G401.6 (cell line): ENCODE measurements around the gene SRC.
"Not testable (repeated sequence)": the region's sequence is repeated elsewhere in the genome, so short reads cannot be mapped to it uniquely, and the experiment has no call there.

ENCODE experiments used
- FAIRE-seq: peaks from 2 replicates; lab custom pipeline; 2012; peaks lifted over from hg19 to GRCh38; lab: Jason Lieb, UNC

The SRC gene

GRCh38 chr20:37364927-37365272, 19.0 kb downstream of the SRC start:
- no peak for FAIRE-seq

- no peak for FAIRE-seq
Measured at GRCh38 chr20:37365760-37366638, 20.1 kb downstream of the SRC start.

GRCh38 chr20:37366743-37367142, 20.8 kb downstream of the SRC start:
- FAIRE-seq = no peak

- no peak for FAIRE-seq
Measured at GRCh38 chr20:37369846-37370245, 23.9 kb downstream of the SRC start.

- not testable (repeated sequence) for FAIRE-seq
Measured at GRCh38 chr20:37371845-37372244, 25.9 kb downstream of the SRC start.

GRCh38 chr20:37372441-37372840, 26.5 kb downstream of the SRC start:
- no peak for FAIRE-seq

- FAIRE-seq = no peak
Measured at GRCh38 chr20:37373020-37373598, 27.2 kb downstream of the SRC start.

- FAIRE-seq = no peak
Measured at GRCh38 chr20:37375227-37375626, 29.3 kb downstream of the SRC start.

GRCh38 chr20:37376324-37376723, 30.4 kb downstream of the SRC start:
- FAIRE-seq = no peak

GRCh38 chr20:37376791-37377190, 30.9 kb downstream of the SRC start:
- no peak for FAIRE-seq

GRCh38 chr20:37377346-37378081, 31.6 kb downstream of the SRC start:
- FAIRE-seq = no peak

GRCh38 chr20:37378420-37378784, 32.5 kb downstream of the SRC start:
- FAIRE-seq = no peak

GRCh38 chr20:37378785-37379598, 33.1 kb downstream of the SRC start:
- FAIRE-seq = no peak

GRCh38 chr20:37379967-37380828, 34.3 kb downstream of the SRC start:
- FAIRE-seq = no peak

- no peak for FAIRE-seq
Measured at GRCh38 chr20:37380864-37381579, 35.1 kb downstream of the SRC start.

GRCh38 chr20:37381621-37382471, 35.9 kb downstream of the SRC start:
- no peak for FAIRE-seq

- no peak for FAIRE-seq
Measured at GRCh38 chr20:37382482-37383120, 36.7 kb downstream of the SRC start.

- no peak for FAIRE-seq
Measured at GRCh38 chr20:37383229-37383989, 37.5 kb downstream of the SRC start.
